Vagina (tissue), 2 donors: ENCODE results near the gene WDR7. TPM values are rescaled to one million over a fixed set of nuclear protein-coding genes. Genes with fewer than 3 reads are reported as not detected.

Experiments
- DNase-seq, 2 donors: peaks; one replicate each; pipeline ENCODE4 v3.0.0-alpha.2; 2017; ENCODE audit errors: extremely low spot score in 2 of 2
- H3K27ac ChIP-seq: fragments of 200-600 bp; sonication (generic); one replicate; pipeline ENCODE4 v1.5.1; 2019
- H3K27me3 ChIP-seq: fragments of 200-600 bp; sonication (generic); one replicate; pipeline ENCODE4 v1.5.1; 2019
- H3K36me3 ChIP-seq, 2 donors: fragments of 200-600 bp; sonication (generic); one replicate each; pipeline ENCODE4 v1.5.1; 2017 to 2019
- H3K4me1 ChIP-seq: fragments of 200-600 bp; sonication (generic); one replicate; pipeline ENCODE4 v1.5.1; 2019
- H3K4me3 ChIP-seq, 2 donors: fragments of 200-600 bp; sonication (generic); 1 replicate in 1 of 2; 2 replicates in 1 of 2; pipeline ENCODE4 v1.5.1; 2016 to 2019
- H3K9me3 ChIP-seq: fragments of 200-600 bp; sonication (generic); one replicate; pipeline ENCODE4 v1.5.1; 2019
- CTCF ChIP-seq, 3 experiments: fragments of 450-650 bp in 2 of 3; fragments of 200-600 bp in 1 of 3; sonication (generic) in 1 of 3; IDR thresholded peaks; one replicate each; pipeline ENCODE4 v1.5.1; 2017 to 2019; ENCODE audit warnings: antibody characterized with exemption in 3 of 3, mild to moderate bottlenecking in 2 of 3, moderate library complexity in 2 of 3
- POLR2A ChIP-seq, 2 donors: fragments of 450-650 bp; IDR thresholded peaks; one replicate each; pipeline ENCODE4 v1.6.1; 2017; ENCODE audit warnings: antibody characterized with exemption in 2 of 2, mild to moderate bottlenecking in 2 of 2, moderate library complexity in 2 of 2
- POLR2AphosphoS5 ChIP-seq, 2 donors: sonication (generic); formaldehyde crosslinking; IDR thresholded peaks; one replicate each; pipeline ENCODE4 v1.9.0; 2017; ENCODE audit warnings: antibody characterized with exemption in 2 of 2, mild to moderate bottlenecking in 2 of 2, low read depth in 1 of 2; ENCODE audit not compliant: insufficient read depth in 1 of 2
- intact Hi-C: fragments of 100-400 bp; cut with DNase I; formaldehyde crosslinking; loops from one replicate; pipeline ENCODE4 v1.15.1; 2023
- total RNA-seq: library from RNA; depleted of rRNA; stranded (reverse); fragments of >200 nt; gene quantifications from one replicate; pipeline ENCODE4 v1.2.3, GENCODE V29; 2016

Gene WDR7
- total RNA-seq, 1 donor from 2014 or later, result 26.3 TPM

GRCh38 chr18:57008001-57008686 lies 357.0 kb downstream of the WDR7 start:
- H3K4me3 ChIP-seq, result no peak overlapping the region
- no peaks in the 10 kb centered on the region for H3K36me3 ChIP-seq
- TF ChIP-seq POLR2AphosphoS5 (IDR thresholded peaks at IDR 0.05; ENCODE audit: insufficient read depth in 1 of 2, low read depth in 1 of 2) (no peak), POLR2A (IDR thresholded peaks at IDR 0.05) (no peak), CTCF (IDR thresholded peaks at IDR 0.05) (no peak)
- DNase-seq, result no peak
- H3K27me3 ChIP-seq, result no peaks in the 10 kb centered on the region
- no peaks in the 10 kb centered on the region for H3K9me3 ChIP-seq
- H3K4me1 ChIP-seq, result no peaks in the 10 kb centered on the region
- intact Hi-C loops, result no loop called here
- no peak overlapping the region for H3K27ac ChIP-seq

DNA sequence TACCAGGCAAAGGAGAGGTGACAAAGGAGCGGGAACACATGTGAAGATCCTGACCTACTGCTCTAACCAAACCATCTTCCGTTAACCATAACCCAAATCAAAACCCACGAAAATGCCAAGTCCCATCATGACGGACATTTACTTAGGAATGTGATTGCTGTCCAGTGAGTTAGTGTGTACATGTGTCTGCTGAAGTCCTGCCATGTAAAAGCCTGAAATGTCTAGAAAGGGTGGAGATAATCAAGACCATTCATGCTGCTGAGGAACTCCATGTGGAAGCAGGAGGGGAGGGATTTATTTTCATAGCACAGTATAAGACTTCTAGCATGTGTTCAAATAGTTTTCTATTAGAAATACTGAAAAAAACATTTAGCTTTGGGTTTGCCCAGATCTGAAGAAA lies 358.7 kb downstream of the WDR7 start:
- H3K27me3 ChIP-seq, result no peaks in the 10 kb centered on the region
- H3K4me1 ChIP-seq, result no peaks in the 10 kb centered on the region
- TF ChIP-seq POLR2A (IDR thresholded peaks at IDR 0.05) (no peak), POLR2AphosphoS5 (IDR thresholded peaks at IDR 0.05; ENCODE audit: insufficient read depth in 1 of 2, low read depth in 1 of 2) (no peak), CTCF (IDR thresholded peaks at IDR 0.05) (no peak)
- no peak for DNase-seq
- intact Hi-C loops, result no loop called here
- no peaks in the 10 kb centered on the region for H3K9me3 ChIP-seq
- no peak overlapping the region for H3K4me3 ChIP-seq
- no peaks in the 10 kb centered on the region for H3K36me3 ChIP-seq
- no peak overlapping the region for H3K27ac ChIP-seq

GRCh38 chr18:57014772-57015413 lies 363.7 kb downstream of the WDR7 start:
- no peaks in the 10 kb centered on the region for H3K4me1 ChIP-seq
- H3K4me3 ChIP-seq, result no peak overlapping the region
- intact Hi-C loops, result no loop called here
- DNase-seq, result no peak
- H3K27ac ChIP-seq, result no peak overlapping the region
- no peaks in the 10 kb centered on the region for H3K9me3 ChIP-seq
- H3K36me3 ChIP-seq, result no peaks in the 10 kb centered on the region
- H3K27me3 ChIP-seq, result no peaks in the 10 kb centered on the region
- TF ChIP-seq POLR2AphosphoS5 (IDR thresholded peaks at IDR 0.05; ENCODE audit: insufficient read depth in 1 of 2, low read depth in 1 of 2), result no peak
- no peak for TF ChIP-seq CTCF (IDR thresholded peaks at IDR 0.05)
- no peak for TF ChIP-seq POLR2A (IDR thresholded peaks at IDR 0.05)

GRCh38 chr18:57015451-57015850 lies 364.3 kb downstream of the WDR7 start:
- no peak for DNase-seq
- no peak overlapping the region for H3K27ac ChIP-seq
- no peaks in the 10 kb centered on the region for H3K36me3 ChIP-seq
- intact Hi-C loops, result no loop called here
- TF ChIP-seq CTCF (IDR thresholded peaks at IDR 0.05), result no peak
- TF ChIP-seq POLR2AphosphoS5 (IDR thresholded peaks at IDR 0.05; ENCODE audit: insufficient read depth in 1 of 2, low read depth in 1 of 2), result no peak
- TF ChIP-seq POLR2A (IDR thresholded peaks at IDR 0.05), result no peak
- H3K27me3 ChIP-seq, result no peaks in the 10 kb centered on the region
- no peak overlapping the region for H3K4me3 ChIP-seq
- H3K4me1 ChIP-seq, result no peaks in the 10 kb centered on the region
- H3K9me3 ChIP-seq, result no peaks in the 10 kb centered on the region

GRCh38 chr18:57018845-57019244 lies 367.7 kb downstream of the WDR7 start:
- no peaks in the 10 kb centered on the region for H3K27me3 ChIP-seq
- no peak overlapping the region for H3K27ac ChIP-seq
- no peak for DNase-seq
- TF ChIP-seq CTCF (IDR thresholded peaks at IDR 0.05) (no peak), POLR2AphosphoS5 (IDR thresholded peaks at IDR 0.05; ENCODE audit: insufficient read depth in 1 of 2, low read depth in 1 of 2) (no peak), POLR2A (IDR thresholded peaks at IDR 0.05) (no peak)
- no peaks in the 10 kb centered on the region for H3K36me3 ChIP-seq
- H3K9me3 ChIP-seq, result no peaks in the 10 kb centered on the region
- intact Hi-C loops, result no loop called here
- H3K4me3 ChIP-seq, result no peak overlapping the region
- no peaks in the 10 kb centered on the region for H3K4me1 ChIP-seq
